PC-9 (cell line): ENCODE measurements around the gene SLC35A5.

Experiments
- CTCF ChIP-seq: fragments of 200-600 bp; sonication (generic); conservative IDR thresholded peaks from 2 replicates; pipeline ENCODE4 v1.6.1; 2017; ENCODE audit warnings: mixed run types, antibody characterized with exemption, mild to moderate bottlenecking, moderate library complexity
- EZH2 ChIP-seq: fragments of 200-600 bp; sonication (generic); IDR thresholded peaks from 2 replicates; pipeline ENCODE4 v1.8.0; 2017; ENCODE audit warnings: antibody characterized with exemption, low read depth

- TF ChIP-seq CTCF (no peak), EZH2 (no peak)
These were observed 61.4 kb downstream of the SLC35A5 start for GRCh38 chr3:112623213-112623612.
